ENCODE data around the gene GJA3.

DNA sequence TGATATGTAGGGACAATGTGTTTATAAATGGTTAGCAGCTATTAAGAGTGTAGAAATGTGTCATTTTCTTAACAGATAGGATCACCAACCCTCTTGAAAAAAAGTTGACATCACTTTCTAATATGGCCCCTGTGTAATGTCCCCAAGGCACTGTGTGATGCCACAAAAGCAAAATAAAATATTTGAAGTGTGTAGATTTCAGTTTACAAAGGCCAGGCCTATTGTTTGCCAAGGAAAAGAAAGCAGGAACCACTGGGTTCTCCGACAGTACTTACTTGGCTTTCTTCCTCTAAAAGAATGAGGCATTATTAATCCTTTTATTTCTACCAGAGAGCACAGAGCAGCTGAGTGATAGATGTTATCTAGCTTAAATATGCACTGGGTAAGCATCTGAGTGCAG is 10.5 kb upstream of the GJA3 start:
- TF ChIP-seq SP1 (IDR thresholded peaks at IDR 0.05) (no peak), CTBP1 (IDR thresholded peaks at IDR 0.05; ENCODE audit: borderline replicate concordance) (no peak), SUZ12 (IDR thresholded peaks at IDR 0.05) (no peak), TARDBP (IDR thresholded peaks at IDR 0.05) (no peak), HDGF (IDR thresholded peaks at IDR 0.05; ENCODE audit: borderline replicate concordance) (no peak), ELF4 (IDR thresholded peaks at IDR 0.05) (no peak), BHLHE40 (IDR thresholded peaks at IDR 0.05; ENCODE audit: borderline replicate concordance) (no peak), L3MBTL2 (conservative IDR thresholded peaks at IDR 0.05) (no peak), FOXA1 (IDR thresholded peaks at IDR 0.05) (no peak), LEF1 (IDR thresholded peaks at IDR 0.05; ENCODE audit: borderline replicate concordance) (no peak), ARNT (IDR thresholded peaks at IDR 0.05) (no peak)

Data from HEK293T (cell line).